HS-27A (cell line): ENCODE measurements around the gene LEF1.
"Not testable (repeated sequence)": the region's sequence is repeated elsewhere in the genome, so short reads cannot be mapped to it uniquely, and the experiment has no call there.

Experiments
- DNase-seq: peaks from one replicate; pipeline ENCODE4 v3.0.0-alpha.2; 2012; ENCODE audit warnings: low read depth, missing footprints

LEF1 gene

DNA sequence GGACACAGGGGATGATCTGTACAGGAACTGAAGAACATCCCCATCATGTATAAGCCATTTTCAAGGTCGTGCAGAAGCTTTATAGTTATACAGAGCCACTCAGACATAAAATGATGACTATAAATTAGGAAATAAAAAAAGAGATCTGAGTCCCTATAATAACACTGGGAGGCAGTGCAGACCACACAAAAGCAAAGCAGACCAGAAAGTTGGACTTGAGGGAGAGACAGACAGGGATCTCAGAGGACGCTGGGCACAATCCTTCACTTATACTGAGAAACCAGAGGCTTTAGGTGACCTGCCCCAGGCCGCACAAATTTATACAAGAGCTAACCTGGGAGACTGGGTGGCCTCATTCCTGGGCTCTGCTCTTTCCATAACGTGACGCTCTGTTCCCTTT is 108.6 kb downstream of the LEF1 start:
- no peak for DNase-seq

DNA sequence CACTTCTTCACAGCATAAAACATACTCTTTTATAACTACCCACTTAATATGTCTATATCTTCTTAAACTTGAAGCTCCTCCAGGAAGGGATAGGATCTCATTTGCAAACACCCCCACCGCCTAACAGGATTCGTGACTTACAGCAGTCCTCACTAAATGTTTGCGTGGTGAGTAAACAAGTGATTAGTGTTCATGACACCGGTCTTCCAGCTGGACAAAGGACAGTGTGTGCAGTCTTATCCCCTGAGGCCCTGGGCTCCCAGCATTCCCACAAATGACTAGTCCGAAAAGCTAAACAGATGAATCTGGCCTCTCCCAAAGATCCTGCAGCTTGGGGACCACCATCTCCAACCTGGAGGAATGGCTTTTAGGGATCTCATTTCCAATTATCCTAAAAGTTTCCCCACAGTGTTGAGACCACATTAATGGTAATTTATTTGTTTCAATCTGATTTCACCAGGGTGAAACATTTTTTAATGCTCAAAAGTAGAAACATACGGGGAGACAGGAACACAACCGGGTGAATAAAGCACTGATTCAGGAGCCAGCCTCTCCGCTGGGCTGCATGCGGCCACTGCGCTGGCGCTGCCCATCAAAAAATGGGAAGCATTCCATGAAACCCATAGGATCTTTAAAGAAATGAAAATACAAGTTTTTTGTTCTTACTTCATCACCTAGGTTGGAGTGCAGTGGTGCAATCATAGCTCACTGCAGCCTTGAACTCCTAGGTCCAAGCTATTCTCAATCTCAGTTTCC is 109.9 kb downstream of the LEF1 start:
- DNase-seq = peak; percentile 3

DNA sequence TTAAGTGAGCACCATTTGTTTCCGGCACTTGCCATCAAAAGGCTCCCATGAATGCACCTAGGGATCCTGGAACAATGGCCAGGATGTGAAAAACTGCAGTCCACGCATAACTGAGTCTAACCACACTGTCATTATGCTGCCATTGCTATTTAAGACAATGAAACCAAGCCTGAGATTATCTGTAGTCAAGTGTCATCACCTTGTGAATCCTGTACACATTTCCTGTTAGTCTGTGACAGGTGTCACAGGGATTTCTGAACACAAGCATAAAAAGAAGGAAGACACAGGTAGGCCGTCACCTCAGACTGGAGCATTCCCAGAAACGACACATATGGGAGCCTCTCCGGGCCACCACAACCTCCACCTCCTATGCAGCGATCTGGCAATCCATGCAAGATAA is 112.3 kb downstream of the LEF1 start:
- no peak for DNase-seq

DNA sequence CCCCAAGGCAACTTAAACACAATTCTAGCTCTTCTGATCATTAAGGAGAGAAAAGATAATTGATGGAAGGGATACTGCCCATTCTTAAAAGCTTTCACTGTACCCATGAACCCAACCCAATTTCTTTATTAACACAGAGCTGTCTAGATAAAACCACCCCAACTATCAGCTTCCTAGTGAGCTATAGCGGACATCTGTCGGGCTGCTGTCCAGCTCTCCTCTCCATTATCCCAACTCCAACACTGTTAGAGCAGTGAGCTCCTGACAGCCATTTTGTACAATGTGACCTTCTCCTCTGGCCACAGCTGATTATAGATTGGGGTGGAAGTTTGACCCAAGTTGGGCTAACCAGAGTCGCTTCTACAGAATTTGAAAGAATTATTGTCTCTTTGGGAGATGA is 112.9 kb downstream of the LEF1 start:
- DNase-seq = no peak

DNA sequence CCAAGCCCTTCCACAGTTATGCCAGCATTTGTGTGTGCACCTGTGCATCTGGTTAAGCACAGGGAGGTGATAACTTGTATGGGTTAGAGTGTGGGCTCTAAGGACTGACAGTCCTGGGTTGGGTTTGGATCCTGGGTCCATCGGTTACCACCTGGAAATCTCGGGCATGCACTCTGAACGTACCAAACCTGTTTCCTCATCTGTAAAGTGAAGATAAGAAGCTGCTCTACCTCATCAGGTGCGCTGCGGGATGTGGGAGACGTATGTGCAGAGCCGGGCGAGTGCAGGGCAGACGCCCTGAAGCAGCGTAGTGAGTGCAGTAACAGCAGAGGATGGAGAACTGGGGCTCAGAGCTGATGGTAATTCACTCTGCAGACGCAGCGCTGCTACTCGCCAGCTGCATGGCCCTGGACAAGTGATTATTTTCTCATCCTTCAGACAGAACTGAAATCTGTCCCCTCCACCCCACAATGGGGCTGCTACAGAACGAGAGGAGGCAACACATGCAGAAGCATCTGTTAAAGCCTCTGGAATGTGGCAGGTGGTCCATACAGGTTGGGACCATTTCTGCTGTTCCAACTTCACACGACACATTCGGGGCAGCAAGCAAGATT is 114.6 kb downstream of the LEF1 start:
- no peak for DNase-seq

DNA sequence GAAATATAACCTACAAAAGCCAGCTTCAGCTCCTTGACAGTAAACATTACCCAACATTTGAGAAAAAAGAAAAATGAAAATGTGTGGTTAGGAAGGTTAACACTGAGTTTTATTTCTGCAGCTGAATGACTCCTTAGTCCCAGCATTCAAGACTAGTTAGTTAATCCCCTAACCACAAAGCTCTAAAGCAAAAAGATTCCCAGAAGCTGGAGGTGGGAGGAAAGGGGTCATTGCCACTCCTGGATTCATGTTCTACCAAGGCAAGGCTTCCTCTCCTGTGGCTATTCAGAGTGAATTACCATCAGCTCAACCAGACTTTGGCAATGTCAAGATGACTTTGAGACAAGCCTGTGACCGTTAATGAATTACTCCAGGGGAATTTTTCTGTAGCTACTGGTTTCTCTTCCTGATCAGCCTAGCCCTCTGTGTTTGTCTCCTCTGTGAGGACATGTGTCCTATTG is 115.5 kb downstream of the LEF1 start:
- no peak for DNase-seq

DNA sequence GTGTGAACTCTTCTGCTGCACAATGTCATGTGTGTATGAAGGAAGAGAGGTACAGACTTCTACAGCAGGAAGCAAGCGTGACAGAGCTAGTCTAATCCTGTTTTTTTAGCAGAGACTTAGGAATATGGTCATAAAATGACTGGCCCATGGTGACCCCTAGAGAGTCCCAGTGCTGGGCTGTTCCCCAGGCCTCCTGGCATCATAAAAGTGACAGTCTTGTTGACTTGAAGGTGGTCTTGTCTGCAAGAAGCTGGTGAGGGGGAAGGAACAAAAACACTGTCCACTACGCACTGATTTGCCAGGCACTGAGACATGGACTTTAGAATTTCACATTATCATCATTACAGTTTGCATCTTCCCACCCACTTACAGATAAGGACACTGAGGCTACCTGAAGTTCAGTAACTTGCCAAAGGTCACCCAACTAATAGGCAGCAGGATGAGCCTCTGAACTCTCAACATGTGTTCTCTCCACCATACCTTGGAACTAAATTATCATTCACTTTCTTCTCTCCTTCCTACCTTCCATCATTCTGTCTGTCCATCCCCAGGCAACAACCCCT is 116.1 kb downstream of the LEF1 start:
- no peak for DNase-seq

DNA sequence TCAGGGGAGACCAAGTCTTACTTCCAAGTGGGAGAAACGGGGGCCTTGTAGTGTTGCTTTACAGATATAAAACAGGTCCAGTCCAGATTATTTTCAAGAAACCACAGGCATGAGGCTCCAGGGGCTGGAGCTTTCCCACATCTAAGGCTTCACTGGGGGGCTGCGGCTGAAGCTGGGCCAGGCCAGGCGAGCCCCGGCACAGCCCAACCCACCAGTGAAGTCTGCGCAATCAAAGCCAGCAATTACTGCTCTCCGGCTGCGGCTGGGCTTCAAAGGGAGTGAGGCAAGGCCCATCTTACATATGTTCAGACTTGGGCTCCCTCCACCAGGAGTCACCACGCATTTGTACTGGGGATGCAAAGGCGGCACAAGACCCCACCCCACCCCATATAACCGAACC is 117.4 kb downstream of the LEF1 start:
- DNase-seq = no peak

DNA sequence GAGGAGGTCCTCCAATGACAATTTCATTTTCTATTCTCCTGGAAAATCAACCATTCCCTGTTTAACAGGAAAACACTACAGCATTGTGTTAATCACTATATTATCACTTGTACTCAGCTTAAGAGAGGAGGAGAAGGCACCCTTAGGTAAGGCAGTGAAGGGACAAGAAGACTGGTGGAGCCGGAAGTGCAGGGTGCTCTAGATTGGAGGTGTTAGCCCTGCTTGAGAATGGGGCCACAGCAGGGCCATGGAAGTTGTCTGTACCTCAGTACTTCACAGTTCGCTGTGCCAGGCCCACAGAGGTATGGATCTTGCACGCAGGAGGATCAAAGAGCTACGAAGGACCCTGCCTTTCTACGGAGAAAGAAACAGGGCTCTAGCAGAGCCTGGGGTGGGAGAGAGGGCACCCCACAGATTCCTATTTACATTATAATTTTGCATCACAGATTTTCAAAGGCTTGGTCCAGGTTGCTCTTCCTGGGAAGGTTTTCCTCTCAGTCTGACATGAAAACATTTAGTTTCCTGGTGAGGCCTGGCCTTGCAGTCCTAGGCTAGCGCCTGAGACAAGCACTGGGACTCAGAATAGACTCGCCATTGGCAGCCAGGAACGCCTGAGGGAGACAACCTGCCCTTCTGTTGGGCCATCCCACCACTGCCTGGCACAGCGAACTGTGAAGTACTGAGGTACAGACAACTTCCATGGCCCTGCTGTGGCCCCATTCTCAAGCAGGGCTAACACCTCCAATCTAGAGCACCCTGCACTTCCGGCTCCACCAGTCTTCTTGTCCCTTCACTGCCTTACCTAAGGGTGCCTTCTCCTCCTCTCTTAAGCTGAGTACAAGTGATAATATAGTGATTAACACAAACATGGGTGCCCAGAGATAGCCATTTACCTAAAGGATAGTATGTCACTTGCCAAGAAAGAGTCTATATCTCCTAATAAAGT is 118.3 kb downstream of the LEF1 start:
- not testable (repeated sequence) for DNase-seq

DNA sequence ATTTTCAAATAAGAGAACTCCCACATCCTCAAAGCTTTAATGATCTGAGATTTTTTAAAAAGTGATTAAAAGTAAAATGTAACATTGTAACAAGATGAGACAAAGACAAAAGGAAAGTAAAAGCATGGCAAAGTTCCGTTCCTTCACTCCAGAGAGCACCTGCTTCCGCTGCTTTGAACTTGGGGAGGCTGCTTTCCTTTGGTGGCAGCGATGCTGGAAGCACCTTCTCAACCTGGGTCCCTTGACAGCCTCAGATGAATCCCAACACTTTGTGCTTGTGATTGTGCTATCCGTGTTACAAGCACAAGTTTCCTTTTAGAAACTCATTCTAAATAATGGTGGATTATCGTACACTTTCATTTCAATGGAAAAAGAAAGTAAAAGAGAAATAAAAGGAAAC is 119.3 kb downstream of the LEF1 start:
- DNase-seq = no peak

DNA sequence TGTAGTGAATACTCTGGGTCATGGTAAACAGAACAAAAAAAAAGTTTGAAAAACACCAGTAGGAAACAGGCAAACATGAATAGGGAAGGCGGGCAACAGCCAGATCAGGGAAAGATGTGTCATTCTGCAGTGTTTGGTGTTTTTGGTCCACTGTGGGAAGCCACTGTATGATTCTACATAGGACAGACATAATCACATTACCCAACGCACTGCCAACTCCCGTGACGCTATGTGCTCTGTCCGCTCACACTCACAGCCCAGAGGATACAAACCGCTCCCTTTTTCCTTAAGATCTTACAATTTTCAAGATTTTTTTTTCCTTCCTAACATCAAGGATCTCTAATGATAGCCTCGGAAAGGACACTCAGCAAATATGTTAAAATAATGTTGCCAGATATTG is 119.7 kb downstream of the LEF1 start:
- DNase-seq = no peak

DNA sequence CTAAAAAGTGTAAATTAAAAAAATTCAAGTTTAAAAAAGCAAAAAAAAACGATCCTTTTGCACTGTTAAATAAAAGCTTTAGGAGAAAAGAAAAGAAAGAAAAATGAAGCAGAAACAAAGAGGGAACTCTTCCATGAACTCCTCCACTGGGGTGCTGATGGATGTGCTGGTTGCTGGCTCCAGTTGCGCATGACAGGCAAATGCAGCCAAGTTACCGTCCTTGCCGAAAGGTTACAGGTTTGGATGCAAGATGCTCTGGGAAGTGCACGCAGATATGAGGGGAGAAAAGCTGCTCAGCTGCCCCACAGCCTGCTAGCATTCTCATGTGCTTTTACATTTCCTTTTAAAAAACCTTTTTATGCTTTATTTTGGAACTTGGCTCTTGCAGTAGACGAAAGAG is 120.6 kb downstream of the LEF1 start:
- DNase-seq = no peak

DNA sequence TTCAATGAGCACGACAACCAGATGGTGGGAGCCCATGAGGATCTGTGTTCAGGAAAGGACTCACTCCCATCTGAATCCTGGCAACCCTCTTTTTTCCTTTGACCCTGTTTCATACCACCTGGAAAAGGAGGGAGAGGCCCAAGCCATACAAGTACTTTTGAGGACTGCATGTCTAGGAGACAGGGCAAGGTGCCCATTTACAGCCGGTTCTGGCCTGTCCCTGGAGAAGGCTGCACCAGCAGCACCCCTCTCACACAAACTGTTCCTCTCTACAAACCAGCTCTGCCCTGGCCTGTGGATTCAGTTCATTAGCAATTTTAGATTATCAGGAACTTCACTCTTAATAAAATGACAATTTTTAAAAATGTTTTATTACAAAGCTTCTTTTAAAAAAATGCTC is 121.5 kb downstream of the LEF1 start:
- DNase-seq = no peak

DNA sequence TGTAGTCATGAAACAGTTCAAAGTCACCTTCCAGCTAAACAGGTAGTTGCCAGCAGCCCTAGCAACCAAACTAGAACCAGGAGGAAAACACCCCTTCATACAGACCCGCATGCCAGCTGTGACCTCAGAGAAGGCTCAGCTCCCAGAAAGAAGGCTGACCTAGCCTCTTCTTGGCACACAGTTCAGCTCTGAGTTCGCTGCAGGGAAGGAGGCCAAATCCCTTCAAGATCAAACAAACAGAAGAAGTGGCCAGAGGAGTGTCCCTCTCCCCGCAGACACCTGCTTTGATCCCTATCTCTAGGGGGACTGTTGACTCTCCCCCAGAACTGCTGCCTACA is 123.1 kb downstream of the LEF1 start:
- no peak for DNase-seq

DNA sequence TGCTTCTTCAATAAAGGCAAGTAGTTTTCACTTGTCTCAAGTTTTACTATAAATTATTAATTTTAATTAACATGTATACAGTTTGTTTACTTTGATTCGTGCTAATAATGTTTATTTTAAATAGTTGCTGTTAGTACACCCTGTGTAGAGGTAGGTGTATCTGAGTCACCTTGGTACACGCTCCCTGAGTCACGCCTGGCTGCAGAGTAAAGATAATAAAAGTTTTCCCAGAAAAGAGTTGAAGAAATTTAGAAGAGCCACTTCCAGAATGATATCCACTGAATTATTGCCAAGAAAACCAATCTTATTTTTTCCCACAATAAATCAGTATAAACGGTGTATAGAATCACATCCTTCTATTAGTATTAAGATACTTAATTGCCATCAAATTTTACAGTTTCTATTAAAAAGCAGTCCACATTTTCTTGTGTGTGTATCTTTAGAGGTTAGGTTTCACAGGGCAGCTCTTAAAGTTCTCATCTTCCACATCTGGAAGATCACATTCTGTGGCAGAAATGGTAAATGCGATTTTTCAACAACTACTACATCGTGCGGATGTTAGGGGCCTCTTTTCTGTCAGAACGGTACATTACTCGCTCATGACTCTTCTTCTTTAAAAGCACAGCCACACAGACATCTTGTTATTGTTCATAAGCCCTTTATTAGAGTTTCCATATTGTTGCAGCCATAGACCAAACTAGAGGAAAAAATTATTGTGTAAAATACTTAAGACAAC is 123.6 kb downstream of the LEF1 start:
- DNase-seq = no peak

DNA sequence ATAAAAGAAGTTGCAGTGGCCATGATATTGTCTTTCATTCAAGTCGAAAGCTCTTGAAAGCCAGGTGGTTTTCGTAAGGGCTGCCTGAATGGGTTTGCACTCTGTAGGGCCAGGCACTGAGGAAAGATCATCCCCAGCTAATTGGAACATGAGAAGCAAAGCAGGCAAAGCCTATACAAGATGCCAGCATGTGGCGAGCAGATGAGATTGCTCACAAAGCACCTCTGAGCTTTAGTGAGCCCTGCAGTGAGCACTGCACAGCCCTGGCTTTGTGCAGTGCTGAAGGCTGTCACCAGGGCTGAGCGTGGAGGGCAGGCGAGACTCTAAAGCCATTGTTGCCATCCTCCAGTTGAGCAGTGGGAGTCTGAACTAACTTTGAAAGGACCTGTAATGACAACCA is 125.2 kb downstream of the LEF1 start:
- DNase-seq = no peak

DNA sequence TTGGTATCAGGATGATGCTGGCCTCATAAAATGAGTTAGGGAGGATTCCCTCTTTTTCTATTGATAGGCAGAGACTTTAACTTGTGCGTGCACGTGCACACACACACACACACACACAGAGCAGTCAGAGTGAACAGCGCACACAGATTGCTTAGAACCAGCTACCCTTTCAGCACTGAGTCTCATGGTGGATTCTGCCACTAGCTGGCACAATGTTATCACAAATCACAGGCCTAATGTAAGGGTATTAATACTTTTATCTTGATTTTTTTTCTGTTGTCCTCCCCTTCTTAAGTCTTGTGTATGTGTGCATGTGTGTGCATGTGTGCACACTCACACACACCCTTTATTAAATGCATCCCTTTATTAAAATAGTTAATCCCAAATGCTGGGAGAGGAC is 125.8 kb downstream of the LEF1 start:
- DNase-seq = no peak

DNA sequence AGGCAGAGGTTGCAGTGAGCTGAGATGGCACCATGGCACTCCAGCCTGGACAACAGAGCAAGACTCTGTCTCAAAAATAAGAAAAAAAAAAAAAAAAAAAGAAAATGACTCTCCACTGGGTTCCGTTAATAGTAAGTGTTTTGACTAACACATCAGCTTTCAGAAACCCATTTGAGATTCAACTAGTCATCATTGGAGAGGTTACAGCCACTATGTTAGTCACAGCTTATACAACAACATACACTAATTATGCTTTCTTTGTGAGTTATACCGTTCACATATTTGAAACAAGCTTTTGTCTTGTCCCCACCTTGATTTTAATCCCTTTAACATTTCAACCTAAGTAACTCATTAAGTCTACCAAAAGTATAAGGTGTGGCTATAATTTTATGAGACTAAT is 130.8 kb downstream of the LEF1 start:
- DNase-seq = no peak

DNA sequence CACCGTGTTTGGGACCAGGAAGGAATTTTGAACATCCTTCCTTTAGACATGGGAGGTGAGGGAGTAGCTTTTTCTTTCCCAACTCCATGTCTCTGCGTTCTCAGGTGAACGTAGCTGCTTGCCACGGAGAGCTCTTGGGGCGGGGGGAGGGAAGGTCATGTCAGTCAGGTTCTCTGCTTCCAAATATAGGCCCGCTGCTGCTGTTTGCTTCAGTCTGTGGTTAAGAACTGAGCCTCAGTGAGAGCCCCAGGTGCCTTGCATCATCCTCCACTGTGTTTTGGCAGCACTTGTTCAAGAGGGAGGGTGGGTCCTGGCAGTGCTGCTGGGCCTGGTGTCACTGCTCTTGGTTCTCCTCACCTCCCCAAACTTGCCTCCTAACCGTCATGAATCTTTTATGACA is 132.5 kb downstream of the LEF1 start:
- DNase-seq = no peak

DNA sequence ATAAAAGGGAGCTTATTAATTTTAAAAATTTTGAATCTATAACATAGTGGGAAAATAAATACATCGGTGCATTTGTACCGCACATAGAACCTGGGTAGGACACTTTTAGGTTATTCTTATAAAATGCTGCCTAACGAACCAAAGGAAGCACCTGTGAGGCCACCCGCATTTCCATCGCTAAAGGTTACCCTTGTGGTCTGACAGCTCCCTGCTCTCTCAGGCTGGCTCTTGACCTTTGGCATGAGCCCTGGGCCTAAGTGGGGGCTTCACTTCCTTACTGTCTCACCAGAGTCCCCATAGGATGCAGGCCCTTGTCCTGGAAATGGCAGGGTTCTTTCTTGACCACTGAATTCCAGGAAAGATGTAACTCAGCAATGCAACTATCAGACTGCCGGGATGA is 133.0 kb downstream of the LEF1 start:
- no peak for DNase-seq

DNA sequence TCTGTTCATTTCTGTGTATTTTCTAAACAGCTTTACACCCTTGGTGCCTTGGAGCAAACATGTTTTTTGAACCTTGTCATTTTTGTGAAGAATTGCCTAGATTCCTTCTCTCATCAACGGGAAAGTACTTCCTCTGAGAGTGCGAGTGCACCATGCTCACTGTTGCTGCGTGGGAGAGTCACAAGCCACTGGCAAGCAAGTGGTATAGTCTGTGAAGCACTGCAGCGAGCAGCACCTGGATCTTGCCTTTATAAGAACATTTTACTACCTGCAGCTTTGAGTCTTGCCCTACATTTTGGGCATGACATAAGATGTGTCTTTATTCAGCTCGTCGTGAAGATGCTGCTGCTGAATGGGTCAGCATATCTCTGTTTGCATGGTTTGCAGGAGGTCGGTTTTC is 134.2 kb downstream of the LEF1 start:
- no peak for DNase-seq

DNA sequence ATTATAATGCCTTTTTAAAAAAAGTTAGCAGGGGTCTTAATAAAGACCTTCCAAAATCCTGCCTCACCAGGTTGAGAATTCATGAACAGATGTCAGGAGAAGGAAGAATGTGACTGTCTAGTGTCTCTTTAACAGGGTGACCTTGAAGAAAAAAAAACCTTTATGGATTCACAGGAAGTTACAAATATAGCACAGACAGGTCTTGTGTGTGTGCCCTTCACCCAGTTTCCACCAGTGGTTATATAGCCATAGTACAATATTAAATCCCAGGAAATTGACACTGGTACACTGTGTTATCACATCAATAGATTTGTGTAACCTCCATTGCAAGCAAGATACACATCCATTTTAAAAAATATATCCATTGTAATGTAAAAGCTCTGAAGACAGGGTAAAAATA is 135.4 kb downstream of the LEF1 start:
- DNase-seq = no peak
